ENCODE results near the gene CCNY. TPM values are rescaled to one million over a fixed set of nuclear protein-coding genes. Genes with fewer than 3 reads are reported as not detected.
"Not testable (repeated sequence)": the region's sequence is repeated elsewhere in the genome, so short reads cannot be mapped to it uniquely, and the experiment has no call there.

CCNY gene
- total RNA-seq, 1 experiment from 2014 or later: 63.7 TPM

DNA sequence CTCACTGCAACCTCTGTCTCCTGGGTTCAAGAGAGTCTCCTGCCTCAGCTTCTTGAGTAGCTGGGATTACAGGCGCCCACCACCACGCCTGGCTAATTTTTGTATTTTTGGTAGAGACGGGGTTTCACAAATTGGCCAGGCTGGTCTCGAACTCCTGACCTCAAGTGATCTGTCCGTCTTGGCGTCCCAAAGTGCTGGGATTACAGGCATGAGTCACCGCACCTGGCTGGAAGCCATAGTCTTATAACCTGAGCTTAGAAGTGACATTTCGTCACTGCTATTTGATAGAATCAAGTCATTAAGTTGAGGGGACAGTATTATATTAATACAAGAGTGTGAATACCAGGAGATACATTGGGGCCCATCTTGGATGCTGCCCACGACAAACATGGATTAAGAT lies 17.9 kb downstream of the CCNY start:
- DNase-seq (ENCODE audit: low read depth): not testable (repeated sequence)

DNA sequence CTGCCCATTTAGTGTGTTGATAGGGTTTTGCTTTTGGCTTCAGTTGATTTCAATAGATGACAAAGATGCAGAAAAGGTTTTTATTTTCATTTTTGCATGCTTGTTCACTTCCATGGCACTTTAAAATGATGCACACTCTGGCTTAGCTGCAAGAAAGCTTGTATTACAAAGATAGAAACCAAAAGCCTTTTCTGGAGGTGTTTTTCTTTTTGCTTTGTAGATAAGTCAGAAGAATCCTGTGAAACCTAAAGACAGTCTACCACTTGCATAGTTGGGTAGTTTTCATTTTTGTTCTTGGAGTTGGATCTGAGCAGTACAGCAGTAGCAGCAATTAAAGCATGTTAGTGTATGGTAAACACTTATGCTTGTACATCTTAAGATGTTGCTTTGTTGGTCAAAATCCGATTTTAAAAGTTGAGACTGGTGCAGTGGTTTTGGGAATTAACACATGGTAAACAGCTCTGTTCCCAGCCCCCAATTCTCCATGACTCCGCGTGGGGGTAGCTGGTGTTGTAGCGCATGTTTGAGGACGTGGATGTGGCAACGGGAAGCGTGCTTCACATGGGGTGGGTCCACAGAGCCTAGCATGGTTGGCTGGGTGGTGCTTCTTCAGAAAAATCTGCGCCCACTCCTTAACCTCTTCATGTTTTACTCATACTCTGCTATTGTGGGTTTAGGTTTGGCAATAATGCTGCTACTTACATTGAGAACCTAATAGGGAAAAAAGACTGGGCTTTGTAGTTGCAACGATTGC lies 19.8 kb downstream of the CCNY start:
- DNase-seq (ENCODE audit: low read depth): no peak

GRCh38 chr10:35356725-35357092 lies 20.4 kb downstream of the CCNY start:
- no peak for DNase-seq (ENCODE audit: low read depth)

DNA sequence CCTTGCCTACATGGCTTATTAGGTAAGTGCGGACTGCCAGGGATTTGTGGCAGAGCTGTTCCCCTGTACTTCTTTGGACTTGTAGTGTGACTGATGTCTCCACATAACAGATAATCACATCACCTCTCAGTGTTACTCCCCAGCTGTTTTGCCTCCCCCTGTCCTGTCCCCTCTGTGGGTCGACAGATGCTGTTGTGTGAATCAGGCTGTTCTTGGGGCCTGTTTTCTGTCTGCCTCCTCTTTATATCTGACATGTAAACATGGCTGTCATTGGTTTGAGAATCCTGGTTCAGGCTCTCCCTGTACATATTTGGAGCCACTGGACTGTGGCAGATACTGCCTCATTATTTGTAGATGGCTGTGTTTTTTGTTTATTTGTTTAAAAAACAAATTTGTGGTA lies 22.7 kb downstream of the CCNY start:
- DNase-seq (ENCODE audit: low read depth): no peak

- no peak for DNase-seq (ENCODE audit: low read depth)
Observed at GRCh38 chr10:35359873-35360272, 23.6 kb downstream of the CCNY start.

GRCh38 chr10:35362701-35363350 lies 26.5 kb downstream of the CCNY start:
- DNase-seq (ENCODE audit: low read depth): no peak

- DNase-seq (ENCODE audit: low read depth): no peak
Observed at GRCh38 chr10:35363587-35363986, 27.3 kb downstream of the CCNY start.

DNA sequence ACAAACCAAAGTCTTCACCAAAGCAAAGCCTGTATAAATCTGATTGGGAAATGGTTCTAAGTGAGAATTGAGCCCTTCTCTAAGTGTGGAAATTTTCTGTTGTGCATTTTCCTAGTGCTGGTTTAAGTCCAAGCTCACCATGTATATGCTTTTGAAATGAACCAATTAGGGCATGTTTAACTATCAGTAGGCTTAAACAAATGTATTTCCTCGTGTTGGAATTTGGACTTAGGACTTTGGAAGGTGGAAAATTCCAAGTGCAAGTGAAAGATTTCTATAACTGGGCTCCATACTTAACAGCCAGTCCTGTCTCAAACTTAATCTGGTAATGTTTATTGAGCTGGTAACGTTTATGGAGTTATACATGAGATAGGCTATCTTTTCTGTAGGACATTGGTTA lies 28.5 kb downstream of the CCNY start:
- no peak for DNase-seq (ENCODE audit: low read depth)

GRCh38 chr10:35365994-35366393 lies 29.7 kb downstream of the CCNY start:
- no peak for DNase-seq (ENCODE audit: low read depth)

- DNase-seq (ENCODE audit: low read depth): no peak
Observed at GRCh38 chr10:35367107-35367859, 31.0 kb downstream of the CCNY start.

DNA sequence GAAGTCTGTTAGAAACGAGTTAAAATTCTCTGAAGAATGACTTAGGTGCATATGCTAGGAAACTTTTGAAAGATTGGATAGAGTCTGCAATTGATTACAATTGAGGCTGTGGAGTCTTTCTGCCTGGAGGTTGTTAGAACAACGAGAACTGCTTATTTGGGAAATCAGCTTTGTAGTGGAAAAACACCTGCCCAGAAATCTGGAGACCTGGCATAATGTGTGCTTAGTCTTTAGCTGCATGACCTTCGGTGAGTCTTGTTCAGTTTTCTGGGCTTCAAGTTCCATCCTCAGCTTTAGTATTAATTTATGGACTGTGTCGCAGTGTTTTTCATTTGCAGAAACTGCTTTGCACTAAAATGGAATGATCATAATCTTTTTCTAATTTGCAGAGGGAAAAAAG lies 31.7 kb downstream of the CCNY start:
- DNase-seq (ENCODE audit: low read depth): no peak

DNA sequence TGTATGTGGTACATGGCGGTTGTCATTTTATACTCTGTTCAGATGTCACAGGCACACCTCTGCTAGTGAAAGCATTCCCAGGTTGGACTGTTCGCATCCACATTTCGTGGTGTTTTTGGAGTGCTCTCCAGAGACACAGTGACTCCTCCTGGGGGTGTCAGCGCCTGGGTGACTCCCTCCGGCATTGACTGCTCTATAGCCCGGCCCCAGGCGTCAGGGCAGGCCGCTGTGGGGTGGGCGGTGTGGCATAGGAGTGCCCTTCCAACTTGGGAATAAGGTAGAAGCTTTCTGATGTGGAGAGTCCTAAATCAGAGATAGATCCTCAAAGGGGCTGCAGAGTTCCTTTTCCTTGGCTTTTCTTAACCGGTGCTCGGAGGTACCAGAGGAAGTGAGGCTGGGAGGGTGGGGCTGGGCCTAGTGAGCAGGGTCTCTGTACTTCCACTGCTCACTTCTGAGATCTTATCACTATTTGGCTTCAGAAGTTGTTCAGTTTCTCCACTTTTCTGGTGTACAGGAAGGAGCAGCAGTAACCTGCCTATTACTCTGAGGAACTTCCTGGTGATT lies 32.3 kb downstream of the CCNY start:
- no peak for DNase-seq (ENCODE audit: low read depth)

DNA sequence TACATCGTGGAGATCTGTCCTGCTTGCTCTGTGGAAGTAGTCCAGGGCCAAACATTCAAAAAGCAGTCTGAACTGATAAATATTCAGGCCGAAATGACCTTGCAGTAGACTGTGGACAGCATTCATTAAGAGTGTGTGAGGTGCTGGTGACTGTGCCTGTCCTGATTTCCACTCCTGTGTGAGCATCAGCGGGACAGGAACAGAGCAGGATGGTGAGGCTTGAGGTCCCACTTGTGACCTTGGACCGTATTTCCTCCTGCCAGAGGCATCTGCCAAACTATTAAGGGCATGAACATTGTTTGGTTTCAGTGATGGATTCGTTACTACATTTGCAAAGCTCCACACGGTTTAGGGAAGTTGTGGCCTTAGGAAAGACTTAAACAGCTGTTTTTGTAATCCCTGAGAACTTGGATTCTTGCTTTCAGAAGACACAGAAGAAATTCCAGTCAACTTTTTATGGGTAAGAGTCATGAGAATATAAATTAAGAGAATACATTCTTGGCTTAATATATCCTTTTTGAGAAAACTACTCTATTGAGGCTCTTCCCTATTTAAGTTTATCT lies 32.8 kb downstream of the CCNY start:
- DNase-seq (ENCODE audit: low read depth): peak; percentile 82

GRCh38 chr10:35371731-35372130 lies 35.4 kb downstream of the CCNY start:
- no peak for DNase-seq (ENCODE audit: low read depth)

DNA sequence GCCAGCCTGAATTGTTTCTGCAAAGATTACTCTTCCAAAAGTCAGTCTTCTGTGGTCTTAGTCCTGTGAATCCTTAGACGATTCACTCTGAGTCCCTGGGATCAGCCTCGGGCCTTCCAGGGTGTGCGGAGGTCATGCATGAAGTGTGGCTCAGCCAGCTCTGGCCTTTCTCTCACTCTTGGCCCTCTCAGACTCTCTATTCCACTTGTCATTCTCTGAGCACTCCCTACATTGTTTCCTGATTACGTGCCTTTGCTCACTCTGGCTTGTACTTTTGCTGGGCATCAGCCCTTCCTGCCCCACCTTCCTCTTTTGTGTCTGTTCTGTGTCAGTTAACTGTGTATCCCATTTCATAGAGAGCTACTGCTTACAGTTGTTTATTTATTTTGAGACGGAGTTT lies 36.0 kb downstream of the CCNY start:
- DNase-seq (ENCODE audit: low read depth): peak; percentile 81

- DNase-seq (ENCODE audit: low read depth): no peak
Observed at GRCh38 chr10:35375091-35375765, 38.9 kb downstream of the CCNY start.

- DNase-seq (ENCODE audit: low read depth): no peak
Observed at GRCh38 chr10:35377050-35377728, 40.9 kb downstream of the CCNY start.

DNA sequence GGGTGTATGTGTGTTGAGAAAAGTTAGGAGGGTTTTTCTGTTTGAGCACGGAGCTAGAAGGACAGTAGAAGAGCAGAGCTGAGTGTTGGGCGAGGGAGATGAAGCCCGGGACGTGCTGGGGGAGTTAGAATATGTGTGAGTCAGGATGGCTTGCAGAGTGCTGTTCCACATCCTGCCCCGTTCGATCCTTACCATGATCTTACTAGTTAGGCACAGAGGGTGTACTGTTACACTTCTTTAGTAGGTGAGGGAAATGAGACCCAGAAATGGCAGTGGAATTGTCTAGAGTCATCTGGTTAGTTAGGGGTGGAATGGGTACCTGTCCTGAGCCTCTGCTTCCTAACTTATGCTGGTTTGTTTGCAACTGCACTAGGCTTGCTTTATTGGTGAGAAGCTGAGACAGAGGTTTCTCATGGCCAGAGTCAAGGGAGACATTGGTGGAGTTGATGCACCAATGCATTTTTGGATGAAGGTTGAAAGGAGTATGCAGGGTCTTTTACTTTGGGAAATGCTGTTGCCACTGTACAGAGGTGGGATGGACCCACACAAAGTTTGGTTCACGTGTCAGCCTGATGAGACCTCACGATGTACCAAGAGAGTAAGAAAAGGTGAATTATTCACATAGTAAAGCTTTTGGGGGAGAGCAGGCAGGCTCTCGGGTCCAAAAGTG lies 42.4 kb downstream of the CCNY start:
- DNase-seq (ENCODE audit: low read depth): peak; percentile 51

GRCh38 chr10:35379226-35380137 lies 43.2 kb downstream of the CCNY start:
- DNase-seq (ENCODE audit: low read depth): peak; percentile 72
